Keratinocyte (primary cell): ENCODE data around the gene TBC1D5.

Source experiments
- CTCF ChIP-seq, 3 experiments: IDR thresholded peaks in 1 of 3; conservative IDR thresholded peaks in 1 of 3; optimal IDR thresholded peaks in 1 of 3; 2 replicates in 2 of 3; 3 replicates in 1 of 3; pipeline versions ENCODE3 to v1.5.1; 2011; ENCODE audit warnings: low read length in 3 of 3, mild to moderate bottlenecking in 3 of 3, moderate library complexity in 2 of 3, control low read depth in 1 of 3, inconsistent platforms in 1 of 3; ENCODE audit not compliant: insufficient read depth in 2 of 3; ENCODE audit errors: extremely low read depth in 1 of 3
- EZH2 ChIP-seq: IDR thresholded peaks from one replicate; pipeline ENCODE4 v1.6.1; 2012; ENCODE audit warnings: inconsistent platforms, mild to moderate bottlenecking, low read length, moderate library complexity

- no peak for TF ChIP-seq CTCF (optimal IDR thresholded peaks at IDR 0.05 in 1 of 3, IDR thresholded peaks at IDR 0.05 in 1 of 3, conservative IDR thresholded peaks at IDR 0.05 in 1 of 3; ENCODE audit: extremely low read depth in 1 of 3, insufficient read depth in 2 of 3, low read length in 3 of 3)
- no peak for TF ChIP-seq EZH2
Observed at GRCh38 chr3:17157713-17158112, 584.7 kb downstream of the TBC1D5 start.
